Breast epithelium (tissue), 3 donors: ENCODE data around the gene TLNRD1.

ENCODE experiments used
- CTCF ChIP-seq, 3 donors: fragments of 450-650 bp; IDR thresholded peaks; one replicate each; pipeline ENCODE4 v1.5.1; 2016 to 2017; ENCODE audit warnings: antibody characterized with exemption in 3 of 3, mild to moderate bottlenecking in 3 of 3, moderate library complexity in 3 of 3
- POLR2A ChIP-seq: fragments of 450-650 bp; IDR thresholded peaks from one replicate; pipeline ENCODE4 v1.6.1; 2016; ENCODE audit warnings: antibody characterized with exemption, mild to moderate bottlenecking, moderate library complexity
- POLR2AphosphoS5 ChIP-seq, 3 donors: sonication (generic); formaldehyde crosslinking; IDR thresholded peaks; one replicate each; pipeline ENCODE4 v1.6.1; 2017; ENCODE audit warnings: antibody characterized with exemption in 3 of 3

GRCh38 chr15:81006124-81006523 is 5.4 kb downstream of the TLNRD1 start:
- TF ChIP-seq CTCF (IDR thresholded peaks at IDR 0.05): no peak
- no peak for TF ChIP-seq POLR2A
- no peak for TF ChIP-seq POLR2AphosphoS5 (IDR thresholded peaks at IDR 0.05)
